HG02943 (cell line): ENCODE data around the gene SIL1.

ENCODE experiments used
- ATAC-seq: cut with Tn5 transposase; IDR thresholded peaks from one replicate; pipeline ENCODE4 v1.9.1; 2021; ENCODE audit warnings: mild to moderate bottlenecking, low read depth, moderate library complexity; ENCODE audit not compliant: unreplicated experiment

Gene SIL1

GRCh38 chr5:138990986-138991590, 207.1 kb downstream of the SIL1 start:
- ATAC-seq, result no peak

- no peak for ATAC-seq
These were observed 208.4 kb downstream of the SIL1 start for GRCh38 chr5:138989720-138990119.

- ATAC-seq, result no peak
These were observed 211.9 kb downstream of the SIL1 start for GRCh38 chr5:138986186-138986800.

- ATAC-seq, result no peak
These were observed 212.5 kb downstream of the SIL1 start for GRCh38 chr5:138985683-138986082.

DNA sequence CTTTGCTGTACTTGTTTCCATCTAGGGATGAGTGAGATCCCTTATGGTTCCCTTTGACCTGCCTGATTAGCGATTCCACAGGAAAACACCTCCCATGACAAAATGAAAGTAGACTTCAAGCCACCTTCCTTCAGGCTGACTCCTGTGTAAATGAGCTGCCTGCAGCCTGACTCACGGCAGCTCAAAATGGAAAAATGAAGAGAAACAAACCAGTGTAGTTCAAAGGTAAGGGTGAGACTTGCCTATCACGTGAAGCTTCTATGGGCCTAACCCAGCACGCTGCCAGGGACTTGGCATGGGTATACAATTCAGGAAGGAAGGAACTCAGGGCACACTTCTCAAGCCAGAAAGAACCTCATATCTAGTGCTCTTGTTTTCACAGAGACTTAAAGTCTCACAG, 212.9 kb downstream of the SIL1 start:
- no peak for ATAC-seq

DNA sequence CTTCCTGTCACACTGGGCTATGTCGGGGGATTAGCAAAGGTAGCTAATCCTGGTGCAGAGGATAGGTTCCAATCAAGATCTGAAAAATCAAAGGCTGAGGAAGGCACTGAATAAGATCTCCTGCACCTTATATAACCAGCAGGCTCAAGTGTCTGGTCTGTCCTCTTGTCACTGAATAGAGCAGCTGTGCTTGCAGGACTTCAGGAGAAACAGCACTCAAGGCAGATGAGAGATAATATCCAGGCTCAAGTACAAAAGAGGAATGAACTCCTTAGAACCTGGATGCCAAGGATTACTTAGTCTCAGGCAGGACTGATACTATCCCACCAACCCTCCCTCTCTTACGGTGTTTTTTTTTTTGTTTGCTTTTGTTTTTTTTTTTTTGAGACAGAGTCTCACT, 214.2 kb downstream of the SIL1 start:
- ATAC-seq, result no peak

DNA sequence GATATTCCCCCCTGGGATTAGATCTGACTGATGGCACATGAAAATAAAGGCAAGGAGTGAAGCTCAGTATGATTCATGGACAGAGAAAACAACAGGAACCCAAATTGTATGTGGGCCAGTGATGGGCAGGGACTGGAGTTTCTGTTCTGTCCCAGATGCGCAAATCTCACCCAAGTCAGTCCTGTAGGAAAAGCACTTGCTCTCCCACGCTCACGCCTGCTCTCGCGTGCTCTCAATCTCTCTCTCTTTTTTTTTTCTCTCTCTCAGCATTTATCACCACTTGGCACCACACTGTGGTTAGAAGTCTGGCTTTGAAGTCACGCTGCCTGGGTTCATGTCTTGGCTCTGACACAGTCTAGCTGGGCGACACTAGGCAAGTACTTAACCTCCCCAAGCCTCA, 216.6 kb downstream of the SIL1 start:
- ATAC-seq, result no peak

- ATAC-seq, result no peak
These were observed 217.0 kb downstream of the SIL1 start for GRCh38 chr5:138981131-138981530.

GRCh38 chr5:138980441-138980840, 217.7 kb downstream of the SIL1 start:
- no peak for ATAC-seq

DNA sequence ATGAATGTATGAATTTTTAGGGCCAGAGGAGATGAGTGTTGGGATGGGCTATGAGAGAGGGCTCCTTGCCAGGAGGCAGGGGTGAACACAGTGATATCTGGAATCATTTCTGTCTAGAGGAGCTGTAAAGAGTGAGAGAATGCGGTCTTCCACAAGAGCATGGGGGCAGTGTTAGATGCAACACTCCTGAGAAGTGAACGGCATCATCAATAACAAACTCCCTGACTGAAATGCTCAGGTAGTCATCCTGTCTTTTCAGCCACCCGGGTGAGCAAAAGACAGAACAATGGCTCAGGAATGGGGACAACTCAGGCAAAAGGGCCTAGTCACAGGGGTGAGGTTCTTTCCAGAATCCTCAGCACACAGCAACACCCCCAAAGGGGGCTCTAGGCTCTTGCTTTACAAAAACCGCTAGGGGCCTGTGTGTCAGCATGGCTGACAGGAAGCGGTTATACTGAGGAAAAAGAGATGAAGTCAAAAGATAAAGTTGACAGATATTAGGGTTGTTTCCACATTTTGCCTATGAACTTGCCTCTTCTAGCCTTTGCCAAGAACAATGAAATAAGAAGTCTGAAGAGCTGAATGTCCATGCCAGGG, 218.4 kb downstream of the SIL1 start:
- no peak for ATAC-seq

- no peak for ATAC-seq
These were observed 219.6 kb downstream of the SIL1 start for GRCh38 chr5:138978581-138978980.

- no peak for ATAC-seq
These were observed 220.1 kb downstream of the SIL1 start for GRCh38 chr5:138978080-138978479.

GRCh38 chr5:138975098-138975847, 222.9 kb downstream of the SIL1 start:
- ATAC-seq, result no peak

DNA sequence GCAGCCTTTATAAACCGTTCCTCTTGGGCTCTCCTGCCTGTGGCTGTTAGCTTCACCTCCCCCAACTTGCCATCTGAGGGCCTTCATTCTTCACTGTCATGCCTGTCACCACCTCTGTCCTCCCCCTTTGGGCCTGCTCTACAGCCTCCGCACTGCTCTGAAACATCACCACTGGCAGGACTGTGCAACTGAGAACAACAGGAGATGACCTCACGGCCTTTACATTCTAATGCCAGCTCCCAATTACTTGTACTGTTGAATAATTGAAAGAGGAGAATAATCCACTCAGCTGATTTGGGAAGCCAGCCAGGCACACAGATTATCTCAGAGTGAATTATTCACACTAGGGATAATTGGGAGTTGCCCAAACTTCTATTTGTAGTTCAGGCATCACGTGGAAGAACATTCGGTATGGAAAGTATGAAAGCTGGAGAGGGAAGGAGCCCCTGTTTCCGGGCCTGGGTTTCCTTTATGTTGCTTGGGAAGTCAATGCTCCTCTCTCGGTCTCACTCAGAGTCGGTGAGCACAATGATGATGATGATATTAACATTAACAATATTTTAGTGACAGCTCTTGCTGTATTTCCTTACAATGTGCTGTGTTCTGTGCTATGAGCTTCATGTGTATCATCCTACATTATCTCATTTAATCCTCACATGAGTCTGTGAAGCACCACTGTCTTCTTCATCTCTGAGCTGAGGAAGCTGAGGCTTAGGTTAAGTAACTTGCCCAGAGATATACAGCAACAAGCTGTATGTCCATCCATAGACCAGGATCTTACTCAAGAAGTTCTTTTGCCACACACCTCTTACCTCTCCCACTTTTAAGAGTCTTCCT, 223.7 kb downstream of the SIL1 start:
- no peak for ATAC-seq

DNA sequence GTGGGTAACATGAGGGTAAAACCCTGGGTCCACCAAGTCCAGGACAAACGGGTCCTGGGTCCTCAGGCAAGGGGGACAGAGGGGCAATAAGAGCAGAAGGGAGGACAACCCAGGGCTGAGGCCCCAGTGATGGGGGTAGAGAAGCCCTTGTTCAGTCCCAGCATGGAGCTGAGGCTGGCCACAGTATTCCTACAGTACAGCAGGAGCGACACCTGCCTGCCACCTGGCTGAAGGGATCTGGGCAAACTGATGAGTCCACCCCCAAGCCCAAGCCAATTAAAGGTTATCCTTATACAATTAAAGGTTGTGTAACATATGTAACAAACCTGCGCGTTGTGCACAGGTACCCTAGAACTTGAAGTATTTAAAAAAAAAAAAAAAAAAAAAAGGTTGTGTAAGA, 225.3 kb downstream of the SIL1 start:
- no peak for ATAC-seq

DNA sequence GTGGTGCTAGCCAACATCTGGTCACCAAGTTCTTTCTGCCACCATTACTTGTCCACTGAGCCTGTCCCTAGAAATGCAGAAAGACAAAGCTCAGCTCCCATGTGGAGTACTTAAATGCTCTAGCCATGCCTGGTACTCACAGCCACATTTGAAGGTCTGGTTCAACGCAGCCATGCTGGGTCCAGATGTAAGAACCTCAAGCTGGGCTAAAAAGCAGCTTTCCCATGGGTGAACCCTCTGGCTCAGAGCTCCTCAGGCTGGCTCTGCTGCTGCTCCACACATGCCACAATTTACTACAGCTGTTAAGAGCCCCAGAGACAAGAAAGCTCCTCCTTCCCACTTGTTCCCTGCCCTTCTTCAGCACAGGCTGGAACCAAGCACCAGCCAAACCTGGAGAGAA, 225.9 kb downstream of the SIL1 start:
- no peak for ATAC-seq

- ATAC-seq, result no peak
These were observed 228.7 kb downstream of the SIL1 start for GRCh38 chr5:138969323-138970002.

DNA sequence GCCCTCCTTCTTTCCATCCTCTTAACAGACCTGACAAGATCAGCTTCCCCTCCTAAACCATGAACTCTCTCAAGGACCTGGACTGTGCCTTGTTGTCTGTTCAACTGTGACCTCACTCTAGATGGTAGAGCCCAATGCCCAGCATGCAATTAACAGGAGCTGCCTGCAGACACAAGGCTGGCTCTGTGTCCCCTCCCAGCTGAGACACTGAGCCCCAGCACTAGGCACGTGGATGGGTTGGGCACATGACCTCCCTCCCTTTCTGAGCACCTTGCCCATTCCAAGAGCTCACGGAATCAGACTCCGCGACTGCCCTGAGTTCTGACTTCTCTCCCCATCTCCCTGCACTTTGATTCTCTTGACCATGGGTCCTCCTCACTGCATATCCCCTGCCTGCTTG, 229.6 kb downstream of the SIL1 start:
- ATAC-seq, result no peak

GRCh38 chr5:138967791-138968448, 230.2 kb downstream of the SIL1 start:
- ATAC-seq, result no peak
